Measurements from ENCODE around the gene TBX4.

TBX4 gene

GRCh38 chr17:61496957-61497653 lies 44.9 kb downstream of the TBX4 start:
- CTCF ChIA-PET, result interaction anchor here (1.5 to 1.7 kb wide), 2 partner anchors 10 to 12 kb away, joined by 4 to 9 read pairs; no protein-coding TSS in a partner anchor
- TF ChIP-seq CTCF (IDR thresholded peaks at IDR 0.05; ENCODE audit: insufficient read depth, low read length, missing control alignments), result no peak
- no peak overlapping the region for H3K4me3 ChIP-seq (ENCODE audit: low read depth, low read length)
- no peak for DNase-seq (ENCODE audit: low read depth, low spot score)
- POLR2A ChIA-PET, result no interaction called here

- H3K4me3 ChIP-seq (ENCODE audit: low read depth, low read length), result no peak overlapping the region
- no peak for DNase-seq (ENCODE audit: low read depth, low spot score)
- ChIA-PET CTCF (no interaction called here), POLR2A (no interaction called here)
- TF ChIP-seq CTCF (IDR thresholded peaks at IDR 0.05; ENCODE audit: insufficient read depth, low read length, missing control alignments), result no peak
These were observed 46.1 kb downstream of the TBX4 start for GRCh38 chr17:61498042-61498994.

- POLR2A ChIA-PET, result no interaction called here
These were observed 47.4 kb downstream of the TBX4 start for GRCh38 chr17:61499632-61500031.

GRCh38 chr17:61500287-61500686 lies 48.1 kb downstream of the TBX4 start:
- ChIA-PET CTCF (no interaction called here), POLR2A (no interaction called here)
- DNase-seq (ENCODE audit: low read depth, low spot score), result no peak
- H3K4me3 ChIP-seq (ENCODE audit: low read depth, low read length), result no peak overlapping the region
- TF ChIP-seq CTCF (IDR thresholded peaks at IDR 0.05; ENCODE audit: insufficient read depth, low read length, missing control alignments), result no peak

More at GRCh38 chr17:61499632-61500031, 47.4 kb downstream of the TBX4 start:
- no peak for DNase-seq (ENCODE audit: low read depth, low spot score)
- CTCF ChIA-PET, result no interaction called here
- TF ChIP-seq CTCF (IDR thresholded peaks at IDR 0.05; ENCODE audit: insufficient read depth, low read length, missing control alignments), result no peak
- H3K4me3 ChIP-seq (ENCODE audit: low read depth, low read length), result no peak overlapping the region

GRCh38 chr17:61502292-61502691 lies 50.1 kb downstream of the TBX4 start:
- DNase-seq (ENCODE audit: low read depth, low spot score), result no peak
- CTCF ChIA-PET, result no interaction called here
- POLR2A ChIA-PET, result no interaction called here
- no peak overlapping the region for H3K4me3 ChIP-seq (ENCODE audit: low read depth, low read length)
- TF ChIP-seq CTCF (IDR thresholded peaks at IDR 0.05; ENCODE audit: insufficient read depth, low read length, missing control alignments), result no peak

GRCh38 chr17:61503961-61504360 lies 51.7 kb downstream of the TBX4 start:
- ChIA-PET POLR2A (no interaction called here), CTCF (no interaction called here)
- DNase-seq (ENCODE audit: low read depth, low spot score), result no peak
- TF ChIP-seq CTCF (IDR thresholded peaks at IDR 0.05; ENCODE audit: insufficient read depth, low read length, missing control alignments), result no peak
- H3K4me3 ChIP-seq (ENCODE audit: low read depth, low read length), result no peak overlapping the region
